Mesenchymal stem cell (in vitro differentiated cells and primary cell): Measurements from ENCODE around the gene AKAP8L.

ENCODE experiments used
- DNase-seq: peaks from one replicate; pipeline ENCODE4 v3.0.0-alpha.2; 2013
- H2AFZ ChIP-seq: one replicate; pipeline ENCODE4 v1.6.1; 2013; ENCODE audit warnings: low read depth, mild to moderate bottlenecking, control low read depth, inconsistent platforms, low read length, moderate library complexity
- H2AK5ac ChIP-seq: 2 replicates; pipeline ENCODE4 v1.6.1; 2013; ENCODE audit warnings: low read length, moderate library complexity, mild to moderate bottlenecking, inconsistent platforms; ENCODE audit not compliant: severe bottlenecking
- H2BK120ac ChIP-seq: one replicate; pipeline ENCODE4 v1.6.1; 2013; ENCODE audit warnings: low read depth, mild to moderate bottlenecking, inconsistent platforms, low read length, moderate library complexity
- H2BK12ac ChIP-seq, 2 experiments: one replicate each; pipeline ENCODE4 v1.6.1; 2013; ENCODE audit warnings: inconsistent platforms in 2 of 2, low read length in 2 of 2, mild to moderate bottlenecking in 2 of 2, moderate library complexity in 2 of 2, control low read depth in 1 of 2
- H2BK15ac ChIP-seq: one replicate; pipeline ENCODE4 v1.6.1; 2013; ENCODE audit warnings: mild to moderate bottlenecking, low read depth, inconsistent platforms; ENCODE audit not compliant: poor library complexity, severe bottlenecking
- H2BK5ac ChIP-seq: 2 replicates; pipeline ENCODE4 v1.6.1; 2013; ENCODE audit warnings: low read depth, mild to moderate bottlenecking, low read length, control low read depth, inconsistent platforms; ENCODE audit not compliant: poor library complexity, severe bottlenecking
- H3K14ac ChIP-seq, 2 experiments: one replicate each; pipeline ENCODE4 v1.6.1; 2013; ENCODE audit warnings: inconsistent platforms in 2 of 2, low read length in 2 of 2, control low read depth in 1 of 2, mild to moderate bottlenecking in 1 of 2, moderate library complexity in 1 of 2
- H3K18ac ChIP-seq, 2 experiments: one replicate each; pipeline ENCODE4 v1.6.1; 2013; ENCODE audit warnings: inconsistent platforms in 2 of 2, low read length in 2 of 2, control low read depth in 1 of 2, low read depth in 1 of 2, mild to moderate bottlenecking in 1 of 2
- H3K23ac ChIP-seq, 2 experiments: one replicate each; pipeline ENCODE4 v1.6.1; 2013; ENCODE audit warnings: inconsistent platforms in 2 of 2, low read length in 2 of 2, mild to moderate bottlenecking in 2 of 2, moderate library complexity in 2 of 2, control low read depth in 1 of 2
- H3K27ac ChIP-seq: 2 replicates; pipeline ENCODE4 v1.5.1; 2013; ENCODE audit warnings: mild to moderate bottlenecking, moderate library complexity, low read length, control low read depth, inconsistent platforms; ENCODE audit not compliant: poor library complexity, severe bottlenecking
- H3K27me3 ChIP-seq, 2 experiments: 2 replicates each; pipeline versions ENCODE4 v1.6.1 to v1.7.0; 2013; ENCODE audit warnings: low read length in 2 of 2, mild to moderate bottlenecking in 2 of 2, moderate library complexity in 2 of 2, control low read depth in 1 of 2, inconsistent platforms in 1 of 2; ENCODE audit not compliant: control insufficient read depth in 1 of 2, insufficient read depth in 1 of 2
- H3K36me3 ChIP-seq, 2 experiments: 2 replicates each; pipeline versions ENCODE4 v1.6.1 to v1.7.0; 2013; ENCODE audit warnings: low read length in 2 of 2, control low read depth in 1 of 2, inconsistent platforms in 1 of 2, low read depth in 1 of 2, mild to moderate bottlenecking in 1 of 2; ENCODE audit not compliant: insufficient read depth in 2 of 2, control insufficient read depth in 1 of 2
- H3K4ac ChIP-seq, 2 experiments: one replicate each; pipeline ENCODE4 v1.6.1; 2013; ENCODE audit warnings: inconsistent platforms in 2 of 2, low read length in 2 of 2, mild to moderate bottlenecking in 2 of 2, moderate library complexity in 2 of 2, control low read depth in 1 of 2, low read depth in 1 of 2
- H3K4me1 ChIP-seq: 2 replicates; pipeline ENCODE4 v1.6.1; 2013; ENCODE audit warnings: low read depth, low read length, control low read depth; ENCODE audit not compliant: control insufficient read depth, insufficient read depth
- H3K4me2 ChIP-seq: 2 replicates; pipeline ENCODE4 v1.6.1; 2013; ENCODE audit warnings: low read length, mild to moderate bottlenecking, inconsistent platforms; ENCODE audit not compliant: poor library complexity, severe bottlenecking
- H3K4me3 ChIP-seq, 2 experiments: 2 replicates each; pipeline versions ENCODE4 v1.5.1 to v1.7.0; 2013; ENCODE audit warnings: low read length in 2 of 2, mild to moderate bottlenecking in 2 of 2, control low read depth in 1 of 2, low read depth in 1 of 2; ENCODE audit not compliant: insufficient read depth in 1 of 2
- H3K79me1 ChIP-seq: replicated peaks from 2 replicates; pipeline ENCODE4 v1.6.1; 2013; ENCODE audit warnings: mild to moderate bottlenecking, control low read depth, low read length, inconsistent platforms; ENCODE audit not compliant: poor library complexity, severe bottlenecking
- H3K9ac ChIP-seq: 2 replicates; pipeline ENCODE4 v1.7.0; 2013; ENCODE audit warnings: mild to moderate bottlenecking, low read length, moderate library complexity
- H3K9me3 ChIP-seq: 2 replicates; pipeline ENCODE4 v1.7.0; 2013; ENCODE audit warnings: mild to moderate bottlenecking, low read length; ENCODE audit not compliant: control insufficient read depth
- H4K8ac ChIP-seq: one replicate; pipeline ENCODE4 v1.6.1; 2013; ENCODE audit warnings: inconsistent platforms, mild to moderate bottlenecking, low read length, moderate library complexity
- H4K91ac ChIP-seq: one replicate; pipeline ENCODE4 v1.6.1; 2013; ENCODE audit warnings: mild to moderate bottlenecking, low read length, inconsistent platforms
- WGBS: methylation state at CpG from one replicate; pipeline ENCODE4 v1.1.7; 2013; ENCODE audit warnings: mixed read lengths; 5-methylcytosine and 5-hydroxymethylcytosine counted together

AKAP8L gene

GRCh38 chr19:15403151-15403531 lies 15.6 kb downstream of the AKAP8L start:
- Histone ChIP-seq H3K9me3 (no peaks in the 10 kb centered on the region), H3K23ac (no peak overlapping the region), H3K27me3 (no peaks in the 10 kb centered on the region), H3K4me1 (peaks cover 29% of the 10 kb centered on the region), H3K4ac (no peak overlapping the region), H3K9ac (no peak overlapping the region), H2BK120ac (no peak overlapping the region), H3K14ac (no peak overlapping the region), H3K18ac (no peak overlapping the region), H2AK5ac (no peak overlapping the region), H2AFZ (no peak overlapping the region), H3K79me1 (peaks cover 20% of the 10 kb centered on the region), H2BK15ac (no peak overlapping the region), H3K27ac (no peak overlapping the region), H4K91ac (no peak overlapping the region), H2BK5ac (no peak overlapping the region), H3K36me3 (peaks cover 63 to 66% of the 10 kb centered on the region in 2 experiments), H3K4me2 (no peak overlapping the region), H2BK12ac (no peak overlapping the region), H4K8ac (no peak overlapping the region), H3K4me3 (no peak overlapping the region)
- no peak for DNase-seq
- WGBS: 96% methylated on average over 10 of the region's 10 CpGs

- Histone ChIP-seq H3K23ac (no peak overlapping the region), H2BK120ac (no peak overlapping the region), H3K79me1 (peaks cover 25% of the 10 kb centered on the region), H3K4ac (no peak overlapping the region), H3K14ac (no peak overlapping the region), H3K4me2 (no peak overlapping the region), H3K9ac (no peak overlapping the region), H2BK5ac (no peak overlapping the region), H2AK5ac (no peak overlapping the region), H3K9me3 (no peaks in the 10 kb centered on the region), H3K36me3 (peaks cover 66 to 69% of the 10 kb centered on the region in 2 experiments), H2BK12ac (no peak overlapping the region), H4K8ac (no peak overlapping the region), H2BK15ac (no peak overlapping the region), H3K27ac (no peak overlapping the region), H2AFZ (no peak overlapping the region), H3K4me3 (no peak overlapping the region), H4K91ac (no peak overlapping the region), H3K27me3 (no peaks in the 10 kb centered on the region), H3K4me1 (peaks cover 32% of the 10 kb centered on the region), H3K18ac (no peak overlapping the region)
- 95% methylated on average over 12 of the region's 15 CpGs for WGBS
- DNase-seq: no peak
Observed at GRCh38 chr19:15402411-15403150, 16.2 kb downstream of the AKAP8L start.

DNA sequence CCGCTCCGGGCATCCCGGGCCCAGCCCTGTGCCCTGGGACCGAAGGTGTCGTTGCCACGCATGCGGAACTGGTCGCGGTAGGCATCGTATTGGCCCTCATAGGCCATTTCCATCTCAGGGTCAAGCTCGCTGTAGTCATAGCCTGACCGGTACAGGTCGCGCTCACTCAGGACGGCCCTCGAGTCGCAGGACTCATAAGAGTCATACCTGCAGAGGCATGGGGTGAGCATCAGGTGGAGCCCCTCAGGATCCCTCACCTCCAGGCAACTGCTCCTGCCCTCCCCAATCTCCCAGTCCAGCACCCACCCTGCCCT lies 17.4 kb downstream of the AKAP8L start:
- H3K4me2 ChIP-seq: no peak overlapping the region
- peaks cover 28% of the 10 kb centered on the region for H3K4me1 ChIP-seq
- no peak overlapping the region for H2BK5ac ChIP-seq
- H3K4ac ChIP-seq: no peak overlapping the region
- no peak overlapping the region for H2AFZ ChIP-seq
- peaks cover 70 to 81% of the 10 kb centered on the region in 2 experiments for H3K36me3 ChIP-seq
- DNase-seq: no peak
- peak overlapping the region; percentile 7 for H4K91ac ChIP-seq
- H4K8ac ChIP-seq: no peak overlapping the region
- H2BK120ac ChIP-seq: no peak overlapping the region
- no peak overlapping the region for H3K9ac ChIP-seq
- no peak overlapping the region for H3K27ac ChIP-seq
- no peak overlapping the region for H2BK12ac ChIP-seq
- no peak overlapping the region for H2AK5ac ChIP-seq
- WGBS: 96% methylated on average over 17 of the region's 17 CpGs
- no peak overlapping the region for H3K4me3 ChIP-seq
- no peak overlapping the region for H3K14ac ChIP-seq
- no peak overlapping the region for H3K23ac ChIP-seq
- no peak overlapping the region for H2BK15ac ChIP-seq
- H3K18ac ChIP-seq: no peak overlapping the region
- no peaks in the 10 kb centered on the region for H3K27me3 ChIP-seq
- peaks cover 36% of the 10 kb centered on the region for H3K79me1 ChIP-seq
- no peaks in the 10 kb centered on the region for H3K9me3 ChIP-seq

GRCh38 chr19:15400521-15401396 lies 18.0 kb downstream of the AKAP8L start:
- Histone ChIP-seq H2BK15ac (no peak overlapping the region), H4K91ac (peak overlapping the region; percentile 7), H3K14ac (no peak overlapping the region), H3K4ac (no peak overlapping the region), H2BK5ac (no peak overlapping the region), H3K27me3 (no peaks in the 10 kb centered on the region), H3K4me2 (no peak overlapping the region), H3K27ac (no peak overlapping the region), H3K4me3 (no peak overlapping the region), H2BK120ac (no peak overlapping the region), H3K79me1 (peaks cover 40% of the 10 kb centered on the region), H3K36me3 (peaks cover 71 to 83% of the 10 kb centered on the region in 2 experiments), H2AK5ac (no peak overlapping the region), H4K8ac (no peak overlapping the region), H3K9ac (no peak overlapping the region), H2BK12ac (no peak overlapping the region), H3K9me3 (no peaks in the 10 kb centered on the region), H3K18ac (no peak overlapping the region), H3K4me1 (peaks cover 24% of the 10 kb centered on the region), H2AFZ (no peak overlapping the region), H3K23ac (no peak overlapping the region)
- WGBS: 95% methylated on average over 29 of the region's 29 CpGs
- DNase-seq: no peak
